ENCODE measurements around the gene BTNL3. TPM values are rescaled to one million over a fixed set of nuclear protein-coding genes. Genes with fewer than 3 reads are reported as not detected.

The BTNL3 gene
- total and polyA plus RNA-seq, 9 of the 15 experiments (the other 6 are each of a cell fraction or from before 2014, with no cell fraction given) = 0.03 to 0.44 (median 0.04) TPM; not detected in 4

- no peak overlapping the region for H3K4me2 ChIP-seq (ENCODE audit: insufficient read depth, low read length)
- in situ Hi-C loops (cut with MboI) (no loop called here), intact Hi-C loops (cut with micrococcal nuclease) (loop anchor here (2.0 to 5.0 kb wide), 2 partner anchors 114 to 171 kb away; no protein-coding TSS in a partner anchor)
- ChIA-PET POLR2A (interaction anchor here (0.5 to 2.8 kb wide), 9 partner anchors 9 to 212 kb away, joined by 3 to 10 read pairs (median 3); no protein-coding TSS in a partner anchor), CTCF (ENCODE audit: low intra/inter-chr PET ratio) (interaction anchor here (2.1 kb wide), 1 partner anchor 116 kb away, joined by 8 read pairs; no protein-coding TSS in a partner anchor)
- no peaks in the 10 kb centered on the region for H3K79me2 ChIP-seq (ENCODE audit: control insufficient read depth, insufficient read depth, low read length)
- H2AFZ ChIP-seq (ENCODE audit: low read depth, low read length) = no peak overlapping the region
- no peak overlapping the region for H3K4me3 ChIP-seq
- peaks cover 9 to 29% of the 10 kb centered on the region in 2 experiments; a peak in 4 of 5 replicates for H3K4me1 ChIP-seq (replicated peaks in 1 of 2; ENCODE audit: control insufficient read depth in 2 of 2, insufficient read depth in 2 of 2, low read length in 2 of 2)
- H3K9ac ChIP-seq (ENCODE audit: insufficient read depth in 1 of 2, low read depth in 2 of 2, low read length in 2 of 2) = peak overlapping the region in 1 of 2 experiments; percentile 14; a peak in 1 of 4 replicates
- H3K27ac ChIP-seq (ENCODE audit: extremely low read depth, low read depth, low read length) = no peak overlapping the region
- FAIRE-seq (peak; percentile 32), ATAC-seq (peak; percentile 78), DNase-seq (ENCODE audit: extremely low read depth in 1 of 4, low spot score in 3 of 4) (peak; percentile 31 to 69 (median 52))
- H3K36me3 ChIP-seq (ENCODE audit: control insufficient read depth, insufficient read depth, low read length) = no peaks in the 10 kb centered on the region
- H3K9me3 ChIP-seq (replicated peaks; ENCODE audit: control insufficient read depth, insufficient read depth, low read depth, low read length) = no peaks in the 10 kb centered on the region
- WGBS (ENCODE audit: insufficient coverage, low coverage, missing lambda C conversion rate) = 46% methylated on average over 9 of the region's 12 CpGs
- no TSS peak for BruUV-seq (replicated peaks)
- H4K20me1 ChIP-seq (replicated peaks; ENCODE audit: control insufficient read depth, insufficient read depth, low read length) = no peaks in the 10 kb centered on the region
- H3K9me1 ChIP-seq (ENCODE audit: control insufficient read depth, insufficient read depth, low read length) = no peaks in the 10 kb centered on the region
- peaks cover 0 to 4% of the 10 kb centered on the region in 2 experiments; a peak in 2 of 5 replicates for H3K27me3 ChIP-seq (ENCODE audit: control insufficient read depth in 2 of 2, insufficient read depth in 2 of 2, low read length in 2 of 2)
- peak; percentile 58; the same call in 1 of the 2 replicates for TF ChIP-seq STAG1 (CRISPR knock-in tag; IDR thresholded peaks at IDR 0.05; ENCODE audit: borderline replicate concordance)
- TF ChIP-seq RAD21 (CRISPR knock-in tag; conservative IDR thresholded peaks at IDR 0.05 in 1 of 2, IDR thresholded peaks at IDR 0.05 in 1 of 2) = peak; percentile 53 to 86
- TF ChIP-seq ZC3H4 (CRISPR knock-in tag; IDR thresholded peaks at IDR 0.05; ENCODE audit: borderline replicate concordance) = no peak
- no peak for TF ChIP-seq STAT6 (CRISPR knock-in tag; IDR thresholded peaks at IDR 0.05)
- TF ChIP-seq DEAF1 (CRISPR knock-in tag; IDR thresholded peaks at IDR 0.05) = peak; percentile 13; the same call in 1 of the 2 replicates
- TF ChIP-seq SMC3 (conservative IDR thresholded peaks at IDR 0.05; ENCODE audit: insufficient read depth, low read depth, low read length) = 0 out of 2 replicates have a peak, but pooled peaks have one; percentile 43
- TF ChIP-seq CTBP1 (IDR thresholded peaks at IDR 0.05; ENCODE audit: borderline replicate concordance) = peak; percentile 29; the same call in 1 of the 2 replicates
- TF ChIP-seq ARID2 (IDR thresholded peaks at IDR 0.05) = peak; percentile 57; the same call in 1 of the 2 replicates
- no peak for TF ChIP-seq ZBTB8A (IDR thresholded peaks at IDR 0.05; ENCODE audit: partially characterized antibody)
- TF ChIP-seq E2F3 (CRISPR knock-in tag; IDR thresholded peaks at IDR 0.05) = no peak
- TF ChIP-seq GABPB1 (CRISPR knock-in tag; IDR thresholded peaks at IDR 0.05) = no peak
- TF ChIP-seq ZMIZ1 (IDR thresholded peaks at IDR 0.05; ENCODE audit: low read depth in 2 of 2, low read length in 2 of 2) = no peak
Measured at GRCh38 chr5:181043285-181044092, 54.8 kb downstream of the BTNL3 start.
